Measurements from ENCODE around the gene SPNS3.

DNA sequence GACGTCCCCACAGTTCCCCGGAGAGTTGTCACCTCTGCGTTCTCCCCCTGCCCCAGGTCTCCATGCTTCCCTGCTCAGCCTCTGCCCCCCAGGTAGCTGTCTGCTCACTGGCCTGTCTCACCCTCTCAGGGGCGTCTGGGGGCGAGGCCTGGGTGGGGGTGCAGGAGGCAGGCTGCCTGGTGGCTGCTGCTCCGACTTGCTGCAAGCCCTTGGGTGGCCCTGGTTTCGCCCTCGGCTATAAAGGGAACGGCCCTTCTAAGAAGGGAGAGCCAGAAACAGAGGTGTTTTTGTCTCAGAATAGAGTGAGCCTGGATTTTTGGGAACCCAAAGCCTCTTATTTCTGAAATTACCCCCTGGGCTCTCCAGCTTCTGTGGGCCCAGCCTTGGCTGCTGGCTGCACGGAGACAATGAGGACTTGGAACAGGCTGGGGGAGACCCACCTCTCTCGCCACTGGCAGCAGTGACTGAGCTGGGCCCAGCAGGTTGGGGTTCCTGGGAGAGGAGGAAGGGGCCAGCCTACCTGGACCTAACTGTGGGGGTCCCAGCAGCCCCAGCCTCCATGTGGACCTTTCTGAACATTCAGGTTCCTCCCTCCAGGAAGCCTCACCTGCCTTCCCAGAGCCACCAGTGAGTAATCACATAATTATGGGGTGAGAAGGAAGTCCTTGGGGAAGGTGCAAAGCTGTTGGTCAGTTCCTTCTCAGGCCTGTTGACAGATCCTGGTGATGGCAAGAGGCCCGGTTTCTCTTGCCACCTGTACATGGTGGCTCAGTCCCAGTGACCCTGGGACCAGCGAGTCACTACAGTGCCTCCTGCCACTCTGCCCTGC, 49.5 kb downstream of the SPNS3 start:
- TF ChIP-seq PHF8 (IDR thresholded peaks at IDR 0.05; ENCODE audit: borderline replicate concordance, low read depth) (no peak), POLR2A (IDR thresholded peaks at IDR 0.05; ENCODE audit: low read length) (no peak), RAD21 (conservative IDR thresholded peaks at IDR 0.05 in 1 of 2, IDR thresholded peaks at IDR 0.05 in 1 of 2) (no peak), FOSB (CRISPR knock-in tag; IDR thresholded peaks at IDR 0.05) (no peak), TP53 (CRISPR knock-in tag; IDR thresholded peaks at IDR 0.05) (no peak), SMC3 (IDR thresholded peaks at IDR 0.05) (no peak), MYC (IDR thresholded peaks at IDR 0.05; ENCODE audit: borderline replicate concordance, low read length) (no peak), CHD2 (IDR thresholded peaks at IDR 0.05; ENCODE audit: low read length, partially characterized antibody) (no peak), CEBPB (IDR thresholded peaks at IDR 0.05) (no peak)
- TF ChIP-seq, protein P1, sequence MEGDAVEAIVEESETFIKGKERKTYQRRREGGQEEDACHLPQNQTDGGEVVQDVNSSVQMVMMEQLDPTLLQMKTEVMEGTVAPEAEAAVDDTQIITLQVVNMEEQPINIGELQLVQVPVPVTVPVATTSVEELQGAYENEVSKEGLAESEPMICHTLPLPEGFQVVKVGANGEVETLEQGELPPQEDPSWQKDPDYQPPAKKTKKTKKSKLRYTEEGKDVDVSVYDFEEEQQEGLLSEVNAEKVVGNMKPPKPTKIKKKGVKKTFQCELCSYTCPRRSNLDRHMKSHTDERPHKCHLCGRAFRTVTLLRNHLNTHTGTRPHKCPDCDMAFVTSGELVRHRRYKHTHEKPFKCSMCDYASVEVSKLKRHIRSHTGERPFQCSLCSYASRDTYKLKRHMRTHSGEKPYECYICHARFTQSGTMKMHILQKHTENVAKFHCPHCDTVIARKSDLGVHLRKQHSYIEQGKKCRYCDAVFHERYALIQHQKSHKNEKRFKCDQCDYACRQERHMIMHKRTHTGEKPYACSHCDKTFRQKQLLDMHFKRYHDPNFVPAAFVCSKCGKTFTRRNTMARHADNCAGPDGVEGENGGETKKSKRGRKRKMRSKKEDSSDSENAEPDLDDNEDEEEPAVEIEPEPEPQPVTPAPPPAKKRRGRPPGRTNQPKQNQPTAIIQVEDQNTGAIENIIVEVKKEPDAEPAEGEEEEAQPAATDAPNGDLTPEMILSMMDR (IDR thresholded peaks at IDR 0.05), result no peak
- TF ChIP-seq, protein P2, sequence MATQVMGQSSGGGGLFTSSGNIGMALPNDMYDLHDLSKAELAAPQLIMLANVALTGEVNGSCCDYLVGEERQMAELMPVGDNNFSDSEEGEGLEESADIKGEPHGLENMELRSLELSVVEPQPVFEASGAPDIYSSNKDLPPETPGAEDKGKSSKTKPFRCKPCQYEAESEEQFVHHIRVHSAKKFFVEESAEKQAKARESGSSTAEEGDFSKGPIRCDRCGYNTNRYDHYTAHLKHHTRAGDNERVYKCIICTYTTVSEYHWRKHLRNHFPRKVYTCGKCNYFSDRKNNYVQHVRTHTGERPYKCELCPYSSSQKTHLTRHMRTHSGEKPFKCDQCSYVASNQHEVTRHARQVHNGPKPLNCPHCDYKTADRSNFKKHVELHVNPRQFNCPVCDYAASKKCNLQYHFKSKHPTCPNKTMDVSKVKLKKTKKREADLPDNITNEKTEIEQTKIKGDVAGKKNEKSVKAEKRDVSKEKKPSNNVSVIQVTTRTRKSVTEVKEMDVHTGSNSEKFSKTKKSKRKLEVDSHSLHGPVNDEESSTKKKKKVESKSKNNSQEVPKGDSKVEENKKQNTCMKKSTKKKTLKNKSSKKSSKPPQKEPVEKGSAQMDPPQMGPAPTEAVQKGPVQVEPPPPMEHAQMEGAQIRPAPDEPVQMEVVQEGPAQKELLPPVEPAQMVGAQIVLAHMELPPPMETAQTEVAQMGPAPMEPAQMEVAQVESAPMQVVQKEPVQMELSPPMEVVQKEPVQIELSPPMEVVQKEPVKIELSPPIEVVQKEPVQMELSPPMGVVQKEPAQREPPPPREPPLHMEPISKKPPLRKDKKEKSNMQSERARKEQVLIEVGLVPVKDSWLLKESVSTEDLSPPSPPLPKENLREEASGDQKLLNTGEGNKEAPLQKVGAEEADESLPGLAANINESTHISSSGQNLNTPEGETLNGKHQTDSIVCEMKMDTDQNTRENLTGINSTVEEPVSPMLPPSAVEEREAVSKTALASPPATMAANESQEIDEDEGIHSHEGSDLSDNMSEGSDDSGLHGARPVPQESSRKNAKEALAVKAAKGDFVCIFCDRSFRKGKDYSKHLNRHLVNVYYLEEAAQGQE (IDR thresholded peaks at IDR 0.05), result no peak
- TF ChIP-seq, protein P3, sequence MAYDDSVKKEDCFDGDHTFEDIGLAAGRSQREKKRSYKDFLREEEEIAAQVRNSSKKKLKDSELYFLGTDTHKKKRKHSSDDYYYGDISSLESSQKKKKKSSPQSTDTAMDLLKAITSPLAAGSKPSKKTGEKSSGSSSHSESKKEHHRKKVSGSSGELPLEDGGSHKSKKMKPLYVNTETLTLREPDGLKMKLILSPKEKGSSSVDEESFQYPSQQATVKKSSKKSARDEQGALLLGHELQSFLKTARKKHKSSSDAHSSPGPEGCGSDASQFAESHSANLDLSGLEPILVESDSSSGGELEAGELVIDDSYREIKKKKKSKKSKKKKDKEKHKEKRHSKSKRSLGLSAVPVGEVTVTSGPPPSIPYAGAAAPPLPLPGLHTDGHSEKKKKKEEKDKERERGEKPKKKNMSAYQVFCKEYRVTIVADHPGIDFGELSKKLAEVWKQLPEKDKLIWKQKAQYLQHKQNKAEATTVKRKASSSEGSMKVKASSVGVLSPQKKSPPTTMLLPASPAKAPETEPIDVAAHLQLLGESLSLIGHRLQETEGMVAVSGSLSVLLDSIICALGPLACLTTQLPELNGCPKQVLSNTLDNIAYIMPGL (CRISPR knock-in tag; IDR thresholded peaks at IDR 0.05; ENCODE audit: borderline replicate concordance), result no peak
- TF ChIP-seq, protein P4, sequence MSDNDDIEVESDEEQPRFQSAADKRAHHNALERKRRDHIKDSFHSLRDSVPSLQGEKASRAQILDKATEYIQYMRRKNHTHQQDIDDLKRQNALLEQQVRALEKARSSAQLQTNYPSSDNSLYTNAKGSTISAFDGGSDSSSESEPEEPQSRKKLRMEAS (IDR thresholded peaks at IDR 0.05), result no peak

Measured in A549 (cell line).